NCI-H774 (cell line): ENCODE measurements around the gene TMEM131.

ENCODE experiments used
- DNase-seq: peaks from one replicate; lab custom pipeline; 2025; lab: John Stamatoyannopoulos, UW

TMEM131 gene

DNA sequence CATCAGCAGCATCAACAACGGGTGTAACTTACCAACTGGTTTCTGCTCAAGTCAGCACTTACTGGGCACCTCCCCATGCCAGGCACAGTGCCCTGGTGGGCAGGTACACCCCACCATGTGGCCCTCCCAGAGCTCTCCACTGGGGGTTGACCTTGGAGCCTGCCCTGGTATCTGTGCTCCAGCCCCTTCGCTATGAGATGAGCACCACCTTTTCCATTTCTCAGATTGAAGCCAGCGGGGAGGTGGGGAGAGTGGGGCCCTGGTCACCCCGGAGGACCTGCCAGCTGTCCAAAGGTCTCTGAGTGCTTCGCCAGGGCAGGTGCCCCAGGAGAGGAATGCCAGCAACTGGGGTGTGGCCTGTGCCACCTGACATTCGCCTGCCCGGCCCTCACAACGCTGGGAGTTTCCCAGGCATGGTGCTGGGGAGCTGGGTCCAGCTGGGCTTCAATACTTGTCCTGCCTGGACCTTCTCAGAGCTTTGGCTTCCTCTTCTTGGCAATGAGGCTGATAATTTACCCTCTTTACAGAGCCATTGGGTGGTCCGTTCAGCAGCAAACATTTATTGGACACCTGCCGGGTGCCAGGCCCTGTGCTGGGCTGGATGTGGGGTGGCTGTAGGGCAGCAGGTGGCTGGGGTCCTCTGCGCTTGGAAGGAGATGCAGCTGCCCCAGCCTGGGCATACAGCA lies 288.2 kb downstream of the TMEM131 start:
- no peak for DNase-seq

DNA sequence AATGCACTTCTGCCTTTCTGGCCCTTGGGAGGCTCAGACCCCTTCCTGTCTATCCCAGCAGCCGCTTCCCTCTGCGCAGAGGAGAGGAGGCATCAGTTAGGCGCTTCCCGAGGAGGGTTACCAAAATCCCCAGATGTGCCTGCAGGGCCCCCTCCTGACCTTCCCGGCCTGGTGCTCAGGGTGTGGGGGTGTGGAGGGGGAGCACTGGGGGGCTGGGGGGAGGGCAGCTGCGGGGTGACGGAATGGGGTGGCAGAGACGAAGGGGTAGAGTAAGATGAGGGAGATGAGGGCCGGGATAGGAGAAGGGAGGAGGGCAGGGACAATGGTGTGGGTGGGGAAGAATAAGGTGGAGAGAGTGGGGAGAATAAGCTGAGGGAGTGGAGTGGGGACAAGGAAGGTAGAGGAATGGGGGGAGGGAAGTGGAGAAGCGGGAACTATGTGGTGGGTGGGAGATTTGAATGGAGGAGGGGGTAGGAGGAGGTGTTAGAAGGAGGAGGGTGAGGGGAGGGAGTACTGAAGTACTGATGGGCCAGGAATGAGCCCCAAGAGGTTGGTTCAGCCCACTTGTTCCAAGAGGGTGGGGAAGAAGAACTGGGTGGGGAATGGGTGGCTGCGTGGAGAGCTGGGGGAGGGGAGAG lies 288.9 kb downstream of the TMEM131 start:
- no peak for DNase-seq
